Suprapubic skin (tissue), 4 donors: ENCODE results near the gene C2orf15. TPM values are rescaled to one million over a fixed set of nuclear protein-coding genes. Genes with fewer than 3 reads are reported as not detected.

Experiments used
- DNase-seq, 2 donors: peaks; one replicate each; pipeline ENCODE4 v3.0.0-alpha.2; 2019; ENCODE audit warnings: low spot score in 2 of 2
- H3K27ac ChIP-seq: fragments of 200-600 bp; sonication (generic); one replicate; pipeline ENCODE4 v1.5.1; 2019
- H3K27me3 ChIP-seq: fragments of 200-600 bp; sonication (generic); one replicate; pipeline ENCODE4 v1.5.1; 2019
- H3K36me3 ChIP-seq: fragments of 200-600 bp; sonication (generic); one replicate; pipeline ENCODE4 v1.5.1; 2019
- H3K4me1 ChIP-seq: fragments of 200-600 bp; sonication (generic); one replicate; pipeline ENCODE4 v1.5.1; 2019
- H3K4me3 ChIP-seq: fragments of 200-600 bp; sonication (generic); one replicate; pipeline ENCODE4 v1.5.1; 2019; ENCODE audit warnings: mild to moderate bottlenecking
- H3K9me3 ChIP-seq: fragments of 200-600 bp; sonication (generic); one replicate; pipeline ENCODE4 v1.5.1; 2019
- CTCF ChIP-seq, 2 donors: fragments of 200-600 bp in 1 of 2; fragments of 450-650 bp in 1 of 2; sonication (generic) in 1 of 2; IDR thresholded peaks; one replicate each; pipeline ENCODE4 v1.5.1; 2016 to 2019; ENCODE audit warnings: antibody characterized with exemption in 2 of 2, mild to moderate bottlenecking in 1 of 2, moderate library complexity in 1 of 2
- EP300 ChIP-seq: sonication (generic); formaldehyde crosslinking; IDR thresholded peaks from one replicate; pipeline ENCODE4 v1.6.1; 2017; ENCODE audit warnings: antibody characterized with exemption
- POLR2A ChIP-seq, 2 donors: fragments of 450-650 bp; IDR thresholded peaks; one replicate each; pipeline ENCODE4 v1.6.1; 2017; ENCODE audit warnings: antibody characterized with exemption in 2 of 2, mild to moderate bottlenecking in 2 of 2, moderate library complexity in 2 of 2
- POLR2AphosphoS5 ChIP-seq, 3 donors: sonication (generic); formaldehyde crosslinking; IDR thresholded peaks; one replicate each; pipeline ENCODE4 v1.6.1; 2017; ENCODE audit warnings: antibody characterized with exemption in 3 of 3
- WGBS: methylation state at CpG from one replicate; pipeline ENCODE4 v1.1.5; 2018; 5-methylcytosine and 5-hydroxymethylcytosine counted together
- total RNA-seq, 4 donors: library from RNA; depleted of rRNA; stranded (reverse); fragments of >200 nt; gene quantifications; one replicate each; pipeline ENCODE4 v1.1.0, GENCODE V29; 2016

C2orf15 gene
- total RNA-seq, 4 donors from 2014 or later, result 0.72 to 4.6 (median 2.6) TPM

GRCh38 chr2:99154643-99155536 lies 13.4 kb downstream of the C2orf15 start, which contains the start of the genes LIPT1 and TSGA10:
LIPT1 (plus strand) TSS chr2:99154967; CDS start chr2:99161958, 6,991 bp downstream.
TSGA10 (minus strand) TSS chr2:99154942; CDS start chr2:99109439, 45,503 bp downstream.
- DNase-seq, result peak; percentile 95
- Histone ChIP-seq H3K4me3 (peak within 1 kb of the TSS; percentile 85), H3K36me3 (peaks cover 11% of the 10 kb centered on the region), H3K9me3 (no peaks in the 10 kb centered on the region), H3K4me1 (peaks cover 20% of the 10 kb centered on the region), H3K27ac (peak within 1 kb of the TSS; percentile 90), H3K27me3 (no peaks in the 10 kb centered on the region)
- TF ChIP-seq POLR2AphosphoS5 (IDR thresholded peaks at IDR 0.05) (peak in 2 of 3 donors; percentile 75 to 89), POLR2A (IDR thresholded peaks at IDR 0.05) (peak in 1 of 2 donors; percentile 67), CTCF (IDR thresholded peaks at IDR 0.05) (no peak), EP300 (no peak)
- under 1% methylated on average over 48 of the region's 70 CpGs for WGBS

- no peak for TF ChIP-seq POLR2AphosphoS5 (IDR thresholded peaks at IDR 0.05)
- TF ChIP-seq EP300, result no peak
- TF ChIP-seq POLR2A (IDR thresholded peaks at IDR 0.05), result no peak
- TF ChIP-seq CTCF (IDR thresholded peaks at IDR 0.05), result no peak
- Histone ChIP-seq H3K9me3 (no peaks in the 10 kb centered on the region), H3K27me3 (no peaks in the 10 kb centered on the region), H3K27ac (no peak overlapping the region), H3K36me3 (peaks cover 11% of the 10 kb centered on the region), H3K4me1 (peaks cover 20% of the 10 kb centered on the region), H3K4me3 (no peak overlapping the region)
- WGBS, result 57% methylated on average over 1 of the region's 1 CpG
- DNase-seq, result no peak
These were observed 15.4 kb downstream of the C2orf15 start for GRCh38 chr2:99156891-99157290.

GRCh38 chr2:99158599-99158998 lies 17.1 kb downstream of the C2orf15 start:
- Histone ChIP-seq H3K4me1 (peaks cover 17% of the 10 kb centered on the region), H3K9me3 (no peaks in the 10 kb centered on the region), H3K27me3 (no peaks in the 10 kb centered on the region), H3K36me3 (peaks cover 14% of the 10 kb centered on the region), H3K27ac (no peak overlapping the region), H3K4me3 (no peak overlapping the region)
- no peak for DNase-seq
- WGBS, result 95% methylated on average over 5 of the region's 5 CpGs
- TF ChIP-seq POLR2A (IDR thresholded peaks at IDR 0.05), result no peak
- TF ChIP-seq EP300, result no peak
- no peak for TF ChIP-seq CTCF (IDR thresholded peaks at IDR 0.05)
- no peak for TF ChIP-seq POLR2AphosphoS5 (IDR thresholded peaks at IDR 0.05)

GRCh38 chr2:99159594-99159993 lies 18.1 kb downstream of the C2orf15 start:
- TF ChIP-seq CTCF (IDR thresholded peaks at IDR 0.05) (no peak), EP300 (no peak), POLR2A (IDR thresholded peaks at IDR 0.05) (no peak), POLR2AphosphoS5 (IDR thresholded peaks at IDR 0.05) (no peak)
- Histone ChIP-seq H3K9me3 (no peaks in the 10 kb centered on the region), H3K27me3 (no peaks in the 10 kb centered on the region), H3K27ac (no peak overlapping the region), H3K4me3 (no peak overlapping the region), H3K4me1 (peaks cover 7% of the 10 kb centered on the region), H3K36me3 (peaks cover 14% of the 10 kb centered on the region)
- DNase-seq, result no peak
- WGBS, result 86% methylated on average over 4 of the region's 4 CpGs

GRCh38 chr2:99166218-99166617 lies 24.7 kb downstream of the C2orf15 start:
- Histone ChIP-seq H3K4me1 (no peaks in the 10 kb centered on the region), H3K27ac (no peak overlapping the region), H3K27me3 (no peaks in the 10 kb centered on the region), H3K9me3 (no peaks in the 10 kb centered on the region), H3K4me3 (no peak overlapping the region), H3K36me3 (peaks cover 51% of the 10 kb centered on the region)
- DNase-seq, result no peak
- WGBS, result 89% methylated on average over 5 of the region's 5 CpGs
- no peak for TF ChIP-seq POLR2AphosphoS5 (IDR thresholded peaks at IDR 0.05)
